Mucosa of descending colon (tissue), 3 donors: ENCODE data around the gene MAPKAPK3. TPM values are rescaled to one million over a fixed set of nuclear protein-coding genes. Genes with fewer than 3 reads are reported as not detected.
"Not testable (repeated sequence)": the region's sequence is repeated elsewhere in the genome, so short reads cannot be mapped to it uniquely, and the experiment has no call there.

Source experiments
- ATAC-seq: fragments of 200-7000 bp; cut with Tn5 transposase; one replicate; pipeline ENCODE4 v1.9.1; 2020; ENCODE audit warnings: mild to moderate bottlenecking, moderate library complexity
- DNase-seq, 3 donors: peaks; one replicate each; pipeline ENCODE4 v3.0.0-alpha.2; 2020
- H3K36me3 ChIP-seq: fragments of 200-600 bp; one replicate; pipeline ENCODE4 v1.8.0; 2021; ENCODE audit warnings: low read depth, mild to moderate bottlenecking
- H3K4me1 ChIP-seq: fragments of 200-600 bp; one replicate; pipeline ENCODE4 v1.8.0; 2021; ENCODE audit warnings: low read depth, mild to moderate bottlenecking
- H3K4me3 ChIP-seq: fragments of 200-600 bp; one replicate; pipeline ENCODE4 v1.8.0; 2021; ENCODE audit warnings: mild to moderate bottlenecking
- H3K9me3 ChIP-seq: fragments of 200-600 bp; one replicate; pipeline ENCODE4 v1.8.0; 2021; ENCODE audit warnings: mild to moderate bottlenecking
- intact Hi-C, 2 donors: fragments of 100-400 bp; cut with DNase I in 1 of 2; cut with micrococcal nuclease in 1 of 2; formaldehyde crosslinking; loops; one replicate each; pipeline versions ENCODE4 v1.11.0 to v1.11.1; 2022; cut with DNase I, micrococcal nuclease
- total RNA-seq, 3 donors: library from RNA; stranded (reverse); fragmentation: NEBNext Ultra II Directional in 2 of 3; extraction: Animal tissue kit (Norgen Biotek cat#: 25700) in 2 of 3; gene quantifications; one replicate each; pipeline versions ENCODE4 v1.2.1 to v1.2.4, GENCODE V29; 2021 to 2023
- TF ChIP-seq, protein P1 (sequence below): fragments of 200-600 bp; IDR thresholded peaks from one replicate; pipeline ENCODE4 v1.8.0; 2022; ENCODE audit warnings: antibody characterized with exemption, mild to moderate bottlenecking
- donor health status: DM: no; HTN: no; CAD: no; lungs with moderate emphysema.
- donor health status: DM: no; HTN: no; CAD: no.
- donor health status: DM: no; HTN: yes; CAD: no.

The MAPKAPK3 gene
- total RNA-seq, 3 donors from 2014 or later: 21.5 to 33.5 (median 25.5) TPM

- intact Hi-C loops: no loop called here
- no peak overlapping the region for H3K4me3 ChIP-seq
Measured at GRCh38 chr3:50687127-50687751, 70.3 kb downstream of the MAPKAPK3 start.

GRCh38 chr3:50687916-50688315 lies 71.0 kb downstream of the MAPKAPK3 start:
- TF ChIP-seq, protein P1, sequence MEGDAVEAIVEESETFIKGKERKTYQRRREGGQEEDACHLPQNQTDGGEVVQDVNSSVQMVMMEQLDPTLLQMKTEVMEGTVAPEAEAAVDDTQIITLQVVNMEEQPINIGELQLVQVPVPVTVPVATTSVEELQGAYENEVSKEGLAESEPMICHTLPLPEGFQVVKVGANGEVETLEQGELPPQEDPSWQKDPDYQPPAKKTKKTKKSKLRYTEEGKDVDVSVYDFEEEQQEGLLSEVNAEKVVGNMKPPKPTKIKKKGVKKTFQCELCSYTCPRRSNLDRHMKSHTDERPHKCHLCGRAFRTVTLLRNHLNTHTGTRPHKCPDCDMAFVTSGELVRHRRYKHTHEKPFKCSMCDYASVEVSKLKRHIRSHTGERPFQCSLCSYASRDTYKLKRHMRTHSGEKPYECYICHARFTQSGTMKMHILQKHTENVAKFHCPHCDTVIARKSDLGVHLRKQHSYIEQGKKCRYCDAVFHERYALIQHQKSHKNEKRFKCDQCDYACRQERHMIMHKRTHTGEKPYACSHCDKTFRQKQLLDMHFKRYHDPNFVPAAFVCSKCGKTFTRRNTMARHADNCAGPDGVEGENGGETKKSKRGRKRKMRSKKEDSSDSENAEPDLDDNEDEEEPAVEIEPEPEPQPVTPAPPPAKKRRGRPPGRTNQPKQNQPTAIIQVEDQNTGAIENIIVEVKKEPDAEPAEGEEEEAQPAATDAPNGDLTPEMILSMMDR: no peak
- no peak for ATAC-seq
- no peak for DNase-seq
- Histone ChIP-seq H3K4me3 (no peak overlapping the region), H3K9me3 (no peaks in the 10 kb centered on the region), H3K36me3 (no peaks in the 10 kb centered on the region), H3K4me1 (no peaks in the 10 kb centered on the region)
- intact Hi-C loops: no loop called here

More at GRCh38 chr3:50687127-50687751, 70.3 kb downstream of the MAPKAPK3 start:
- Histone ChIP-seq H3K4me1 (no peaks in the 10 kb centered on the region), H3K9me3 (no peaks in the 10 kb centered on the region), H3K36me3 (no peaks in the 10 kb centered on the region)
- ATAC-seq (no peak), DNase-seq (no peak)
- TF ChIP-seq, protein P1: no peak

- intact Hi-C loops, DNase-seq, H3K4me3 ChIP-seq, ATAC-seq, H3K36me3 ChIP-seq, H3K4me1 ChIP-seq, H3K9me3 ChIP-seq: not testable (repeated sequence)
Measured at GRCh38 chr3:50688602-50689001, 71.7 kb downstream of the MAPKAPK3 start.

GRCh38 chr3:50689558-50689957 lies 72.6 kb downstream of the MAPKAPK3 start:
- no peak for ATAC-seq
- TF ChIP-seq, protein P1: no peak
- Histone ChIP-seq H3K4me1 (no peaks in the 10 kb centered on the region), H3K4me3 (no peak overlapping the region), H3K36me3 (no peaks in the 10 kb centered on the region), H3K9me3 (no peaks in the 10 kb centered on the region)
- DNase-seq: no peak
- intact Hi-C loops: no loop called here

- Histone ChIP-seq H3K36me3 (no peaks in the 10 kb centered on the region), H3K4me1 (no peaks in the 10 kb centered on the region), H3K9me3 (peaks cover 9% of the 10 kb centered on the region), H3K4me3 (no peak overlapping the region)
- intact Hi-C loops: no loop called here
- DNase-seq (no peak), ATAC-seq (no peak)
- TF ChIP-seq, protein P1: no peak
Measured at GRCh38 chr3:50695031-50695430, 78.1 kb downstream of the MAPKAPK3 start.

GRCh38 chr3:50696276-50696675 lies 79.3 kb downstream of the MAPKAPK3 start:
- ATAC-seq (no peak), DNase-seq (no peak)
- intact Hi-C loops: no loop called here
- Histone ChIP-seq H3K4me1 (no peaks in the 10 kb centered on the region), H3K36me3 (no peaks in the 10 kb centered on the region), H3K4me3 (no peak overlapping the region), H3K9me3 (peaks cover 9% of the 10 kb centered on the region)
- TF ChIP-seq, protein P1: no peak
